22Rv1 (cell line): Measurements from ENCODE around the gene OR5C1.

ENCODE experiments used
- H3K27ac ChIP-seq: fragments of 450-650 bp; 2 replicates; pipeline ENCODE4 v1.5.1; 2017
- ZFX ChIP-seq: fragments of 450-650 bp; IDR thresholded peaks from 2 replicates; pipeline ENCODE4 v1.6.1; 2017; ENCODE audit warnings: antibody characterized with exemption, borderline replicate concordance
- TF ChIP-seq, protein P1 (sequence below): fragments of 450-650 bp; IDR thresholded peaks from 2 replicates; pipeline ENCODE4 v1.5.1; 2017; ENCODE audit warnings: mild to moderate bottlenecking

Gene OR5C1

DNA sequence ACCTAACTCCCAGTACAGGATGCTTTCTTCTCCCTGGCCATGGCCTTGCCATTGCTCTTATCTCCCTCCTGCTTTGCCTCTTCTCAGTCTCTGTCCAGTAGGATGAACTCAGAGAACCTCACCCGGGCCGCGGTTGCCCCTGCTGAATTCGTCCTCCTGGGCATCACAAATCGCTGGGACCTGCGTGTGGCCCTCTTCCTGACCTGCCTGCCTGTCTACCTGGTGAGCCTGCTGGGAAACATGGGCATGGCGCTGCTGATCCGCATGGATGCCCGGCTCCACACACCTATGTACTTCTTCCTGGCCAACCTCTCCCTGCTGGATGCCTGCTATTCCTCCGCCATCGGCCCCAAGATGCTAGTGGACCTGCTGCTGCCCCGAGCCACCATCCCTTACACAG is at the start of gene OR5C1:
TSS of gene OR5C1 (plus strand) at position 103 of the 400 bp plus-strand sequence. CDS start at position 103, 0 bp downstream.
- TF ChIP-seq ZFX: no peak
- TF ChIP-seq, protein P1, sequence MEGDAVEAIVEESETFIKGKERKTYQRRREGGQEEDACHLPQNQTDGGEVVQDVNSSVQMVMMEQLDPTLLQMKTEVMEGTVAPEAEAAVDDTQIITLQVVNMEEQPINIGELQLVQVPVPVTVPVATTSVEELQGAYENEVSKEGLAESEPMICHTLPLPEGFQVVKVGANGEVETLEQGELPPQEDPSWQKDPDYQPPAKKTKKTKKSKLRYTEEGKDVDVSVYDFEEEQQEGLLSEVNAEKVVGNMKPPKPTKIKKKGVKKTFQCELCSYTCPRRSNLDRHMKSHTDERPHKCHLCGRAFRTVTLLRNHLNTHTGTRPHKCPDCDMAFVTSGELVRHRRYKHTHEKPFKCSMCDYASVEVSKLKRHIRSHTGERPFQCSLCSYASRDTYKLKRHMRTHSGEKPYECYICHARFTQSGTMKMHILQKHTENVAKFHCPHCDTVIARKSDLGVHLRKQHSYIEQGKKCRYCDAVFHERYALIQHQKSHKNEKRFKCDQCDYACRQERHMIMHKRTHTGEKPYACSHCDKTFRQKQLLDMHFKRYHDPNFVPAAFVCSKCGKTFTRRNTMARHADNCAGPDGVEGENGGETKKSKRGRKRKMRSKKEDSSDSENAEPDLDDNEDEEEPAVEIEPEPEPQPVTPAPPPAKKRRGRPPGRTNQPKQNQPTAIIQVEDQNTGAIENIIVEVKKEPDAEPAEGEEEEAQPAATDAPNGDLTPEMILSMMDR: no peak
- no peak within 1 kb of the TSS for H3K27ac ChIP-seq

DNA sequence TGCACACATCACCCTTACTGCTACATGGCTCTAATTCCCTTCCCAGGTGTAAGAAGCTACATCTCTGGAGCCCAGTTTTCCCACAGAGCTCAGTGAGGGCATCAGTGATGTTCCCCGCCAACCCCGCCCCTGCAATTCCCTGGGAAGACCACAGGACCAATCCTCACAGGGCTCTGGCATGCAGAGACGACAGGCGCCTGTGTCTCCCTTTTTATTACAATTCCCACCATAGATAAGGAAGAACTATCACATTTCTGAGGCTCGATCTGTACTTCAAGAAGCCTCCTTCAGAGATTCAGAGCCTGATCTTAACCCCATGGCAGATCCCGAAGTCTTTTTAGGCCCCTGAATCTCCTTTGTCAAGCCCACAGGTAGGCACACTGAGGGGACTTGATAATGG is 46.7 kb upstream of the OR5C1 start, which contains the start of gene OR1L6:
TSS of gene OR1L6 (plus strand) at position 301 of the 400 bp plus-strand sequence. CDS start 7,545 bp downstream, outside the sequence.
- TF ChIP-seq, protein P1: no peak
- TF ChIP-seq ZFX: no peak
- no peak within 1 kb of the TSS for H3K27ac ChIP-seq

DNA sequence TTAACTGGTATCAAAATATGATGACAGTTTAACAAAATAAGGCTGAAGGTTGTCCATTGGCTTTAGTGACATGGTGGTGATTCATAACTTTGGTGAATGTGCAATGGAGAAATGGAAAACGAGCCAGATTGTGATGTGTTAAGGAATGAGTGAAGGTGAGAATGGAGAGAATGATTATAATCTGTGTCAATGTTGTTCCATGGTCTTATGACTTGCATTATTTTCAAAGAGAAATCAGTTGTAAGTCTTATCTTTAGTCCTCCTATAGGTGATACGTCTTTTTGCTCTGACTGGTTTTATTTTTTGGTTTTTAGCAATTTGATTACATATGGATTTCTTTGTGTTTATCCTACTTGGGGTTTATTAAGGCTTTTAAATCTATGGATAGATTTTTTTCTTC is 33.9 kb upstream of the OR5C1 start:
- no peak for TF ChIP-seq ZFX
- TF ChIP-seq, protein P1: no peak
- no peak overlapping the region for H3K27ac ChIP-seq

DNA sequence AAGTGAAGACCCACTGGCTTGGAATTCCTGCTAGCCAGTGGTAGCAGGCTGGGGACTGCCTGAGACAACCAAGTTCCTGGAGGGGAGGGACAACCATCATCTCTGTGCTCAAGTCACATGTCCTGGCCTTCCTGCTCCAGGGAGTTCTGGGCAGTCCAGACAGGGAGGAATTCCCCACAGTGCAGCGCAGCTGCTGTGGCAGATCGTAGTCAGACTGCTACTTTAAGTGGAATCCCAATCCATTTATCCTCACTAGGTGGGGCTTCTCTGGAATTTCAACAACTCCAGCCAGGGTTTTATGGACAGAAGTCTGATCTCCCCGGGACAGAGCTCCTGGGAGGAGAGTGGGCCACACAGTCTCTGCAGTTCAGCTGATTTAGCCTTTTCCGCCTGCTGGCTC is 20.9 kb upstream of the OR5C1 start:
- no peak overlapping the region for H3K27ac ChIP-seq
- no peak for TF ChIP-seq ZFX
- TF ChIP-seq, protein P1: no peak

DNA sequence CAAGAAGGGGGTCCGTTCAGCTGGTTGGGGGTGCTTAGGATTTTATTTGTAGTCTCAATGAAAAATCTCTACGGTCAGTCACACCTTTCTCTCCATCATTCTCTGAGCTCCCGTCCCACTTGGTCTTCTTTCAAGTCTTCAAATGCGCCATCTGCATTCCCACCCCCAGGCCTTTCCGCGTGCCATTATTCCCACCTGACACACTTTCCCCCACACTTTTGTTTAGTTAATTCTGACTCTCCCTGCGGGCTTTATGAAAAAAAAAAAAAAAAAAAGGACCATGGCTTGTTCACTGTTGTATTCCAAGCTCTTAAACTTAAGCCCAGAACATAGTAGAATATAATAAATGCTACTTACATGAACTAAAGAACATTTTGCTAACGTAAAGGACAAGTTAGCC is 11.7 kb upstream of the OR5C1 start:
- H3K27ac ChIP-seq: no peak overlapping the region
- TF ChIP-seq, protein P1: no peak
- TF ChIP-seq ZFX: no peak

DNA sequence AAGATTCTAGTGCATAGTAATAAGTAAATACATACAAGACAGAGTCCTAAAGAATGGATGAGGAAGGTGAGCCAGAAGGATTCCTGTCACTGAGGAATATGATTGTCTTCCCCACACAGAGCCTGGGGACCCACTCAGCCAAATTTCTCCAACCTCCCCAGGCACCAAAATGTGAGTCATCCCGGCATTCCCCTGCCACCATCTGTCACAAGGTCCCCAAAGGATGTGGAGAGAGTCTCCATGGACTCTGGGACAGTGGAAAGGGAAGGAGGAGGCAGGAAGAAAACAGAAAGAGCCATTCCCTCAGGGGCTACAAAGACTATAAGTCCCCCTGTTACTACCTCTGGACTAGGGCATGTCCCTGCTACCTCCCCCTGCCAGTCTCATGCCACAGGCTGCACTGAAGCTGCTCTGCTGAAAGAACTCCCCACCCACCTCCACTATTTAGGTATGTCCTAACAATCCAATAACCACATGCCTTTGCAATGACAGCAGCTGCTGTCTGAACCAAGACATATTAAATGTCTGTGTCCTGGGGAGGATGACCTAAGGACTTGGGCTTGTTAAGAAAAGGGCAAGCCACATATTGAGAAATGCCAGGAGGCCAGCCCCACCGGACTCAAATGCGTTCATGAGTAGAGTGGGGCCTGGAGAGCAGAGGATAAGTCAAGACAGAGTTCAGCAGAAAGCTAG is 10.7 kb upstream of the OR5C1 start:
- TF ChIP-seq ZFX: no peak
- TF ChIP-seq, protein P1: no peak
- no peak overlapping the region for H3K27ac ChIP-seq

DNA sequence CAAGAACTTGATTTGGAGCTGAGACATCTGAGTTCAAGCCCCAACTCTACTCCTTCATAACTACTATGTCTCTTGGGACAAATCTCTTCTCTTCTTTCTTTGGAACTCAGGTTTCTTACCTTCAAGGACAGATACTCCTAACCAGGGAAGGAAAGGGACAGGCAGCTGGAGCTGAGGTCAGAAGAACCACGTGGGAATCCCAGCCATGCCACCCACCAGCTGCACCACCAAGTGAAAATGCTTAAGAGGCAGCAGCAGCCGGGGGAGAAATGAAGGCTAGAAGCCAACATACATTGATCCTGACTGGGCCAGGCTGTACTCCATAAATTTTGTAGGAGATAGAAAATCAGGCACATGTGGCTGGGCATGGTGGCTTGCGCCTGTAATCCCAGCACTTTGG is 9.6 kb upstream of the OR5C1 start:
- TF ChIP-seq ZFX: no peak
- TF ChIP-seq, protein P1: no peak
- H3K27ac ChIP-seq: no peak overlapping the region
